HCT116 (cell line): ENCODE data around the gene GDI1. TPM values are rescaled to one million over a fixed set of nuclear protein-coding genes. Genes with fewer than 3 reads are reported as not detected.

Source experiments
- ATAC-seq: fragments of 200-7000 bp; cut with Tn5 transposase; 2 replicates; pipeline ENCODE4 v1.9.1; 2020; ENCODE audit warnings: mild to moderate bottlenecking, moderate library complexity
- BruUV-seq: library from RNA; stranded (reverse); fragments of 400-500 nt; replicated peaks from 2 replicates; lab custom pipeline; 2021; lab: Mats Ljungman, UMichigan
- CTCF ChIA-PET: fragments of 300-600 bp; sonication (Branson Sonifier 250); formaldehyde crosslinking; loops from one replicate; lab custom pipeline; 2021; ENCODE audit warnings: antibody characterized with exemption; lab: Charles Lee
- POLR2A ChIA-PET: fragments of 300-600, 350-600 bp; sonication (Branson Sonifier 250); formaldehyde crosslinking; loops from one replicate; lab custom pipeline; 2021; ENCODE audit warnings: antibody characterized with exemption; lab: Charles Lee
- RAD21 ChIA-PET, 2 experiments: fragments of 300-600 bp; sonication (Branson Sonifier 250); formaldehyde crosslinking; loops; one replicate each; lab custom pipeline; 2023; ENCODE audit warnings: low total read pairs in 2 of 2; ENCODE audit not compliant: uncharacterized antibody in 2 of 2, unreplicated experiment in 2 of 2, low non-redundant PET in 1 of 2; lab: Charles Lee
- DNase-seq: peaks from one replicate; pipeline ENCODE4 v3.0.0-alpha.2; 2010; ENCODE audit warnings: low read depth, low spot score
- H2AFZ ChIP-seq: fragments of 200-600 bp; shearing (Covaris generic), sonication (generic); 2 replicates; pipeline ENCODE4 v1.6.1; 2017; ENCODE audit warnings: low read depth, mixed run types, mixed read lengths, antibody characterized with exemption, low read length; ENCODE audit not compliant: poor library complexity, severe bottlenecking
- H3K27ac ChIP-seq: 2 replicates; pipeline ENCODE4 v1.5.1; 2012; ENCODE audit warnings: low read depth, low read length
- H3K27me3 ChIP-seq: fragments of 200-600 bp; sonication (generic); 2 replicates; pipeline ENCODE4 v1.6.1; 2016; ENCODE audit warnings: mixed run types, low read length, mixed read lengths; ENCODE audit not compliant: insufficient read depth
- H3K36me3 ChIP-seq, 2 experiments: fragments of 200-500 bp in 1 of 2; fragments of 200-600 bp in 1 of 2; sonication (Bioruptor generic) in 1 of 2; sonication (generic) in 1 of 2; 2 replicates each; pipeline versions ENCODE4 v1.5.1 to v1.6.1; 2014 to 2016; ENCODE audit warnings: low read length in 2 of 2, inconsistent platforms in 1 of 2, mixed read lengths in 1 of 2, mixed run types in 1 of 2; ENCODE audit not compliant: insufficient read depth in 2 of 2, control insufficient read depth in 1 of 2
- H3K4me1 ChIP-seq, 2 experiments: fragments of 200-600 bp in 1 of 2; sonication (generic) in 1 of 2; 2 replicates each; pipeline versions ENCODE4 v1.5.1 to v1.6.1; 2012 to 2017; ENCODE audit warnings: low read length in 2 of 2, inconsistent platforms in 1 of 2, mild to moderate bottlenecking in 1 of 2, mixed read lengths in 1 of 2, mixed run types in 1 of 2, moderate library complexity in 1 of 2; ENCODE audit not compliant: insufficient read depth in 2 of 2, control insufficient read depth in 1 of 2
- H3K4me2 ChIP-seq: fragments of 200-600 bp; sonication (generic); 2 replicates; pipeline ENCODE4 v1.6.1; 2017; ENCODE audit warnings: mixed run types, low read length, mixed read lengths
- H3K4me3 ChIP-seq, 2 experiments: fragments of 200-600 bp in 1 of 2; sonication (generic) in 1 of 2; replicated peaks in 1 of 2; 2 replicates each; pipeline ENCODE4 v1.5.1; 2011 to 2016; ENCODE audit warnings: low read length in 2 of 2, control low read depth in 1 of 2, low read depth in 1 of 2, mild to moderate bottlenecking in 1 of 2, mixed read lengths in 1 of 2, mixed run types in 1 of 2
- H3K79me2 ChIP-seq: fragments of 200-600 bp; sonication (generic); 2 replicates; pipeline ENCODE4 v1.6.1; 2017; ENCODE audit warnings: mild to moderate bottlenecking, mixed run types, low read length, moderate library complexity, mixed read lengths; ENCODE audit not compliant: insufficient read depth
- H3K9ac ChIP-seq: fragments of 200-600 bp; sonication (generic); 2 replicates; pipeline ENCODE4 v1.6.1; 2016; ENCODE audit warnings: low read length, mixed read lengths
- H3K9me2 ChIP-seq: fragments of 200-600 bp; sonication (generic), shearing (Covaris generic); 2 replicates; pipeline ENCODE4 v1.6.1; 2017; ENCODE audit warnings: mixed run types, mild to moderate bottlenecking, moderate library complexity; ENCODE audit not compliant: insufficient read depth
- H3K9me3 ChIP-seq, 2 experiments: fragments of 200-500 bp in 1 of 2; fragments of 200-600 bp in 1 of 2; sonication (Bioruptor generic) in 1 of 2; sonication (generic) in 1 of 2; 2 replicates each; pipeline ENCODE4 v1.6.1; 2014 to 2017; ENCODE audit warnings: low read length in 2 of 2, mixed read lengths in 2 of 2, inconsistent platforms in 1 of 2, low read depth in 1 of 2, mild to moderate bottlenecking in 1 of 2, mixed run types in 1 of 2, moderate library complexity in 1 of 2; ENCODE audit not compliant: control insufficient read depth in 1 of 2, insufficient read depth in 1 of 2
- H4K20me1 ChIP-seq: fragments of 200-600 bp; sonication (generic), shearing (Covaris generic); 2 replicates; pipeline ENCODE4 v1.6.1; 2017; ENCODE audit warnings: mixed run types, mild to moderate bottlenecking, moderate library complexity; ENCODE audit not compliant: insufficient read depth
- CTCF ChIP-seq, 3 experiments: fragments of 200-600 bp in 1 of 3; sonication (generic) in 1 of 3; IDR thresholded peaks in 2 of 3; conservative IDR thresholded peaks in 1 of 3; 2 replicates each; pipeline ENCODE4 v1.5.1; 2012 to 2017; ENCODE audit warnings: low read depth in 2 of 3, low read length in 2 of 3, antibody characterized with exemption in 1 of 3, borderline replicate concordance in 1 of 3, control low read depth in 1 of 3, mild to moderate bottlenecking in 1 of 3, mixed read lengths in 1 of 3, mixed run types in 1 of 3, moderate library complexity in 1 of 3; ENCODE audit not compliant: insufficient read depth in 1 of 3
- ELF1 ChIP-seq: IDR thresholded peaks from 2 replicates; pipeline ENCODE4 v1.6.1; 2012; ENCODE audit warnings: low read depth, borderline replicate concordance
- RAD21 ChIP-seq: IDR thresholded peaks from 2 replicates; pipeline ENCODE4 v1.6.1; 2012; ENCODE audit warnings: low read depth, mild to moderate bottlenecking
- SRF ChIP-seq: IDR thresholded peaks from 2 replicates; pipeline ENCODE4 v1.6.1; 2012; ENCODE audit warnings: low read depth
- ZBTB33 ChIP-seq: IDR thresholded peaks from 2 replicates; pipeline ENCODE4 v1.6.1; 2011; ENCODE audit warnings: mild to moderate bottlenecking, low read length, moderate library complexity; ENCODE audit not compliant: insufficient replicate concordance; ENCODE audit errors: extremely low read depth
- intact Hi-C: fragments of 100-400 bp; cut with micrococcal nuclease; formaldehyde crosslinking; loops from 2 replicates; pipeline ENCODE4 v1.10.0; 2022
- total RNA-seq: library from RNA; stranded (reverse); gene quantifications from one replicate; pipeline ENCODE4 v1.2.1, GENCODE V29; 2021; ENCODE audit not compliant: unreplicated experiment

Gene GDI1
- total RNA-seq, 1 experiment from 2014 or later: 122 TPM

GRCh38 chrX:154470434-154470833, 33.5 kb downstream of the GDI1 start:
- RAD21 ChIA-PET: no interaction called here
- TF ChIP-seq CTCF (IDR thresholded peaks at IDR 0.05 in 2 of 3, conservative IDR thresholded peaks at IDR 0.05 in 1 of 3; ENCODE audit: borderline replicate concordance in 1 of 3, insufficient read depth in 1 of 3, low read depth in 2 of 3, low read length in 2 of 3) (no peak), SRF (no peak), ZBTB33 (no peak), RAD21 (no peak), ELF1 (no peak)
- Histone ChIP-seq H3K4me3 (no peak overlapping the region), H3K9me3 (no peaks in the 10 kb centered on the region), H3K36me3 (peaks cover 0 to 2% of the 10 kb centered on the region in 2 experiments; a peak in 1 of 4 replicates), H3K27ac (no peak overlapping the region), H3K9ac (no peak overlapping the region), H3K4me2 (no peak overlapping the region), H3K27me3 (no peaks in the 10 kb centered on the region), H3K79me2 (no peaks in the 10 kb centered on the region), H3K9me2 (no peaks in the 10 kb centered on the region), H2AFZ (no peak overlapping the region), H3K4me1 (no peaks in the 10 kb centered on the region), H4K20me1 (no peaks in the 10 kb centered on the region)
- BruUV-seq: no TSS peak
- intact Hi-C loops: no loop called here
- POLR2A ChIA-PET: no interaction called here
- DNase-seq (no peak), ATAC-seq (no peak)
- CTCF ChIA-PET: no interaction called here
